Aorta (tissue), 5 donors: ENCODE data around the gene PRKN. TPM values are rescaled to one million over a fixed set of nuclear protein-coding genes. Genes with fewer than 3 reads are reported as not detected.

Experiments
- ATAC-seq: fragments of 200-7000 bp; cut with Tn5 transposase; one replicate; pipeline ENCODE4 v1.9.1; 2022; ENCODE audit warnings: moderate library complexity; ENCODE audit not compliant: low FRiP score
- DNase-seq, 2 donors: peaks; one replicate each; pipeline ENCODE4 v3.0.0-alpha.2; 2020
- H3K27ac ChIP-seq, 2 donors: one replicate each; pipeline ENCODE4 v1.5.1; 2013; ENCODE audit warnings: low read length in 2 of 2, mild to moderate bottlenecking in 2 of 2, moderate library complexity in 2 of 2, control low read depth in 1 of 2, inconsistent platforms in 1 of 2, low read depth in 1 of 2
- H3K27me3 ChIP-seq, 2 donors: one replicate each; pipeline ENCODE4 v1.6.1; 2013; ENCODE audit warnings: control low read depth in 1 of 2, low read length in 1 of 2, mild to moderate bottlenecking in 1 of 2, moderate library complexity in 1 of 2; ENCODE audit not compliant: insufficient read depth in 2 of 2, control insufficient read depth in 1 of 2
- H3K36me3 ChIP-seq, 2 donors: one replicate each; pipeline ENCODE4 v1.6.1; 2013; ENCODE audit warnings: control low read depth in 1 of 2, low read length in 1 of 2, mild to moderate bottlenecking in 1 of 2; ENCODE audit not compliant: insufficient read depth in 2 of 2, control insufficient read depth in 1 of 2
- H3K4me1 ChIP-seq, 2 donors: one replicate each; pipeline ENCODE4 v1.6.1; 2013; ENCODE audit warnings: low read length in 2 of 2, control low read depth in 1 of 2, mild to moderate bottlenecking in 1 of 2, moderate library complexity in 1 of 2; ENCODE audit not compliant: insufficient read depth in 2 of 2, control insufficient read depth in 1 of 2
- H3K4me3 ChIP-seq, 2 donors: one replicate each; pipeline ENCODE4 v1.5.1; 2013; ENCODE audit warnings: low read length in 2 of 2, control low read depth in 1 of 2, mild to moderate bottlenecking in 1 of 2
- H3K9me3 ChIP-seq: one replicate; pipeline ENCODE4 v1.6.1; 2013; ENCODE audit warnings: mild to moderate bottlenecking, low read length; ENCODE audit not compliant: control insufficient read depth
- WGBS, 2 donors: extraction: QIAGEN DNeasy Blood & Tissue Kit; methylation state at CpG; one replicate each; pipeline ENCODE4 v1.1.7; 2013; 5-methylcytosine and 5-hydroxymethylcytosine counted together
- intact Hi-C, 2 donors: fragments of 100-400 bp; cut with DNase I; formaldehyde crosslinking; loops; one replicate each; pipeline versions ENCODE4 v1.14.2 to v1.15.0; 2022
- polyA plus RNA-seq, 2 donors: library from polyadenylated mRNA; stranded (reverse); fragments of 200-250 nt; gene quantifications; one replicate each; pipeline ENCODE4 v1.2.3, GENCODE V29; 2013
- total RNA-seq, 2 donors: library from RNA; stranded (reverse); fragmentation: NEBNext Ultra II Directional; extraction: Animal tissue kit (Norgen Biotek cat#: 25700); gene quantifications; one replicate each; pipeline ENCODE4 v1.2.1, GENCODE V29; 2021
- donor health status: healthy with polysubstance abuse.
- donor health status: Bipolar disorder and iron deficiency.
- donor health status: DM: no; HTN: no; CAD: no.
- donor health status: DM: no; HTN: no; CAD: no.
- donor health status: DM: yes; HTN: yes; CAD: no.

Gene PRKN
- total and polyA plus RNA-seq, 4 donors = 1.0 to 17.3 (median 5.7) TPM

GRCh38 chr6:161446296-161446925, 1281.2 kb downstream of the PRKN start:
- Histone ChIP-seq H3K27ac (no peak overlapping the region), H3K4me1 (peaks cover 0 to 2% of the 10 kb centered on the region in 2 donors), H3K36me3 (no peaks in the 10 kb centered on the region), H3K27me3 (no peaks in the 10 kb centered on the region), H3K9me3 (no peaks in the 10 kb centered on the region), H3K4me3 (no peak overlapping the region)
- ATAC-seq = no peak
- WGBS, 2 donors = 58 to 71% methylated on average over 6 of the region's 6 CpGs
- DNase-seq = no peak
- intact Hi-C loops = no loop called here

DNA sequence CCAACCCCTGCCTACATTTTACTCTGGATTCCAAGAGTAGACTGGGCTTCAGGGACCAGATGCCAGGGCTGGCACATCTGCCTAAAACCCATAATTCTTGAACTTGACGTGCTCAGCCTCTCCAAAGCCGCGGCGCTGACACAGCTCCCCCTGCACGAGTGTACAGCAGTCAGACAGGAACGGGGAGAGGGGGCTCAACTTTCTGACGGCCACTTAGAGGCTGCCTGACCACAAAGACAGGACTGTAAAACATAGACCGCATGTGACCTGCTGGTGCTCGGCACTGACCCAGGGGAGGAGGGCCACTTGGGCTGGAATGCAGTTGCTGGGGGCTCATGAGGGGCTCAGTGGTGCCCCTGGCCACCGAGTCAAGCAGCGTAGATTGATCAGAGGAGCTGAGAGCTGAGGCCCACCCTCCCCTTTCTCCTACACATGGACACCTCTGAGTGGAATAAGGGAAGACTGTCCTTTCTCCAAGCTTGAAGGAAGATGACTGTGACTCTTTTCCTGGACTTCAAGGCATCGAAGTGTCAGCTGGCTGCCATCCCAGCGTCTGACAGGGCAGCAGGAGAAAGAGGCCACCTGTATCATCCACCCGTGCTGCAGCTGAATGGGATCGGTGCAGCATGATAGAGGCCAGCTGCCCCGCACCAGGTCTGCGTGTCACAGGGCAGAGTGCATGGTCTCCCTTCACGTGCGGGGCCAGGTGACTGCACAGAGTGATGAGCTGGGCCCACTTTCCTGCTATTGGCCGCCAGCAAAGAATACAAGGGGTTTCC, 1282.4 kb downstream of the PRKN start:
- H3K4me1 ChIP-seq = peaks cover 0 to 2% of the 10 kb centered on the region in 2 donors
- DNase-seq (no peak), ATAC-seq (peak; percentile 34)
- no peak overlapping the region for H3K27ac ChIP-seq
- H3K27me3 ChIP-seq = no peaks in the 10 kb centered on the region
- intact Hi-C loops = no loop called here
- 41 to 46% methylated on average over 20 of the region's 20 CpGs for WGBS, 2 donors
- H3K9me3 ChIP-seq = no peaks in the 10 kb centered on the region
- no peaks in the 10 kb centered on the region for H3K36me3 ChIP-seq
- H3K4me3 ChIP-seq = no peak overlapping the region

DNA sequence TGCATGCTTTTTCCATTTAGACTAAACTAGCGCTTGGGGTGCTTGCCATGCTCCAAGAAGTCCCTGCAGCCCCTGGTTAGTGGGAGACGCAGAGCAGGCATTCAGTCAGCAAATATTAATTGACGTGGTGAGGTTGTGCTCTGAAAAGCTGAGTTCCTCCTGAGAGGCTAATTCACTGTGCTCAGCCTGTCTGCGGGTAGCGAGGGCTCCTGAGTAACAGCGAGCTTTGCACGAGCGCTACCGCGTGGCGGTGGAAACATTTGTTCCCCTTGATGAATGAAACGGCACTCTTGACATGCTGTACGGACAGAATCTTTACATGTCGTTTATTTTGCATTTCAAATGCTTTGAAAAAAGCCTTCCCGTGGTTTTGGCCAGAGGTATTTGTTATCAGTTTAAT, 1283.1 kb downstream of the PRKN start:
- no peak for ATAC-seq
- peaks cover 0 to 2% of the 10 kb centered on the region in 2 donors for H3K4me1 ChIP-seq
- intact Hi-C loops = no loop called here
- 12 to 19% methylated on average over 15 of the region's 15 CpGs for WGBS, 2 donors
- H3K4me3 ChIP-seq = no peak overlapping the region
- no peak overlapping the region for H3K27ac ChIP-seq
- no peaks in the 10 kb centered on the region for H3K27me3 ChIP-seq
- peak; percentile 61 to 81 for DNase-seq
- H3K36me3 ChIP-seq = no peaks in the 10 kb centered on the region
- H3K9me3 ChIP-seq = no peaks in the 10 kb centered on the region

GRCh38 chr6:161443848-161444247, 1283.7 kb downstream of the PRKN start:
- no peak overlapping the region for H3K4me3 ChIP-seq
- no peaks in the 10 kb centered on the region for H3K27me3 ChIP-seq
- no peaks in the 10 kb centered on the region for H3K9me3 ChIP-seq
- DNase-seq (no peak), ATAC-seq (no peak)
- H3K27ac ChIP-seq = no peak overlapping the region
- intact Hi-C loops = no loop called here
- H3K36me3 ChIP-seq = no peaks in the 10 kb centered on the region
- WGBS, 2 donors = 73% methylated on average over 8 of the region's 8 CpGs
- H3K4me1 ChIP-seq = peaks cover 0 to 2% of the 10 kb centered on the region in 2 donors

- no peaks in the 10 kb centered on the region for H3K36me3 ChIP-seq
- H3K27me3 ChIP-seq = no peaks in the 10 kb centered on the region
- peaks cover 0 to 2% of the 10 kb centered on the region in 2 donors for H3K4me1 ChIP-seq
- no peak overlapping the region for H3K27ac ChIP-seq
- no peak overlapping the region for H3K4me3 ChIP-seq
- intact Hi-C loops = no loop called here
- ATAC-seq (no peak), DNase-seq (no peak)
- WGBS, 2 donors = 94% methylated on average over 15 of the region's 15 CpGs
- no peaks in the 10 kb centered on the region for H3K9me3 ChIP-seq
Measured at GRCh38 chr6:161442420-161442819, 1285.1 kb downstream of the PRKN start.

- intact Hi-C loops = no loop called here
- no peak for DNase-seq
- no peaks in the 10 kb centered on the region for H3K27me3 ChIP-seq
- no peaks in the 10 kb centered on the region for H3K9me3 ChIP-seq
- H3K4me3 ChIP-seq = no peak overlapping the region
- no peak for ATAC-seq
- peaks cover 0 to 2% of the 10 kb centered on the region in 2 donors for H3K4me1 ChIP-seq
- 92 to 93% methylated on average over 4 of the region's 4 CpGs for WGBS, 2 donors
- H3K36me3 ChIP-seq = no peaks in the 10 kb centered on the region
- no peak overlapping the region for H3K27ac ChIP-seq
Measured at GRCh38 chr6:161440299-161440698, 1287.3 kb downstream of the PRKN start.

DNA sequence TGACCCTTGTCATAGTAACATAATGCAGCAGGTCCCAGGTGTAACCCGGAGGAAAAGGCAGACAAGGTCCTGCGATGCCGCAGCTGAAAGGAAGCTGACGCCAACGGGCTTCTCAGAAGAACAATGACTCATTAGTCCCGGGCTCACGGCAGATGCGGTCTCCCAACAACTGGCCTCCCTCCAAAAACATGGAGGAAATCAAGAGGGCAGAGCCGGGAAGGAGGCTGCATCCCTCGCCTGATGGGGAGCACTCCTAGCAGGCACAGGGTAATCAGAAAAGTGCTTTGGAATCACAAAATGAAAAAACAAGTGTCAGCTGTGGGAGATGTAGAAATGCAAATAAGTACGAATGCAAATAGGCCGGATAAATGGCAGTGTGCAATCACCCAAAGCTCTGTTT, 1288.5 kb downstream of the PRKN start:
- intact Hi-C loops = no loop called here
- no peak overlapping the region for H3K4me3 ChIP-seq
- H3K27ac ChIP-seq = no peak overlapping the region
- ATAC-seq = no peak
- no peaks in the 10 kb centered on the region for H3K27me3 ChIP-seq
- H3K4me1 ChIP-seq = no peaks in the 10 kb centered on the region
- H3K36me3 ChIP-seq = no peaks in the 10 kb centered on the region
- H3K9me3 ChIP-seq = no peaks in the 10 kb centered on the region
- DNase-seq = peak in 1 of 2 donors; percentile 67
- 47 to 64% methylated on average over 12 of the region's 12 CpGs for WGBS, 2 donors

- Histone ChIP-seq H3K4me1 (no peaks in the 10 kb centered on the region), H3K36me3 (no peaks in the 10 kb centered on the region), H3K27ac (no peak overlapping the region), H3K4me3 (no peak overlapping the region), H3K9me3 (no peaks in the 10 kb centered on the region), H3K27me3 (no peaks in the 10 kb centered on the region)
- intact Hi-C loops = no loop called here
- WGBS, 2 donors = 89 to 94% methylated on average over 12 of the region's 12 CpGs
- ATAC-seq = no peak
- DNase-seq = no peak
Measured at GRCh38 chr6:161438430-161439030, 1289.0 kb downstream of the PRKN start.
